BE2C (cell line): ENCODE data around the gene NTMT2.

Experiments used
- DNase-seq: peaks from one replicate; pipeline ENCODE4 v3.0.0-alpha.2; 2020
- H3K27me3 ChIP-seq: fragments of 250-450 bp; sonication (Bioruptor Pico); 2 replicates; pipeline ENCODE4 v1.5.1; 2020; ENCODE audit warnings: mild to moderate bottlenecking
- H3K36me3 ChIP-seq: fragments of 250-450 bp; sonication (Bioruptor Pico); 2 replicates; pipeline ENCODE4 v1.5.1; 2020; ENCODE audit warnings: mild to moderate bottlenecking
- H3K4me1 ChIP-seq: fragments of 250-450 bp; sonication (Bioruptor Pico); 2 replicates; pipeline ENCODE4 v1.5.1; 2020
- H3K4me3 ChIP-seq: 2 replicates; pipeline ENCODE4 v1.5.1; 2011; ENCODE audit warnings: low read depth, low read length
- H3K9me3 ChIP-seq: fragments of 250-450 bp; sonication (Bioruptor Pico); 2 replicates; pipeline ENCODE4 v1.5.1; 2020
- TF ChIP-seq, protein P1 (sequence below): IDR thresholded peaks from 2 replicates; pipeline ENCODE4 v1.5.1; 2012; ENCODE audit warnings: mild to moderate bottlenecking, low read depth, low read length

The NTMT2 gene

DNA sequence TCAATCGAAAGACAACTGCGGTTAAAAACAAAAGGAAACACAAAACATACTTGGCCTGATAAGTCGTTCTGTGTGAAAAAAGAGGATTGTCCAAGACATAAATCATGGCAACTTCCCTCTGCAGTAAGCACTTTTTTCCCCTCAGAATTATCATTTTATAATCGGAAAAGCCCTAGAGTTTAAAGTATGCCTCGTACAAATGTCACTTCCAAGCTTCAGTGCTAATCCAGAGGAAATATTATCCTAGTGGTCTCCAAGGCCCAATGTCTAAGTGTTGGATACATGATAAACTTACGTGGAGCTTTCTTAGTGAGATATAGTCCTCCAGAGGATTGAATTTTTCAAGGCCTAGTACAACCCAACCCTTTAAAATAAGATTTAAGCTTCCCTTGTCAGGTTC lies 11.2 kb upstream of the NTMT2 start:
- no peaks in the 10 kb centered on the region for H3K9me3 ChIP-seq
- H3K4me1 ChIP-seq, result no peaks in the 10 kb centered on the region
- no peaks in the 10 kb centered on the region for H3K36me3 ChIP-seq
- no peak overlapping the region for H3K4me3 ChIP-seq
- H3K27me3 ChIP-seq, result no peaks in the 10 kb centered on the region
- no peak for DNase-seq
- TF ChIP-seq, protein P1, sequence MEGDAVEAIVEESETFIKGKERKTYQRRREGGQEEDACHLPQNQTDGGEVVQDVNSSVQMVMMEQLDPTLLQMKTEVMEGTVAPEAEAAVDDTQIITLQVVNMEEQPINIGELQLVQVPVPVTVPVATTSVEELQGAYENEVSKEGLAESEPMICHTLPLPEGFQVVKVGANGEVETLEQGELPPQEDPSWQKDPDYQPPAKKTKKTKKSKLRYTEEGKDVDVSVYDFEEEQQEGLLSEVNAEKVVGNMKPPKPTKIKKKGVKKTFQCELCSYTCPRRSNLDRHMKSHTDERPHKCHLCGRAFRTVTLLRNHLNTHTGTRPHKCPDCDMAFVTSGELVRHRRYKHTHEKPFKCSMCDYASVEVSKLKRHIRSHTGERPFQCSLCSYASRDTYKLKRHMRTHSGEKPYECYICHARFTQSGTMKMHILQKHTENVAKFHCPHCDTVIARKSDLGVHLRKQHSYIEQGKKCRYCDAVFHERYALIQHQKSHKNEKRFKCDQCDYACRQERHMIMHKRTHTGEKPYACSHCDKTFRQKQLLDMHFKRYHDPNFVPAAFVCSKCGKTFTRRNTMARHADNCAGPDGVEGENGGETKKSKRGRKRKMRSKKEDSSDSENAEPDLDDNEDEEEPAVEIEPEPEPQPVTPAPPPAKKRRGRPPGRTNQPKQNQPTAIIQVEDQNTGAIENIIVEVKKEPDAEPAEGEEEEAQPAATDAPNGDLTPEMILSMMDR, result no peak

DNA sequence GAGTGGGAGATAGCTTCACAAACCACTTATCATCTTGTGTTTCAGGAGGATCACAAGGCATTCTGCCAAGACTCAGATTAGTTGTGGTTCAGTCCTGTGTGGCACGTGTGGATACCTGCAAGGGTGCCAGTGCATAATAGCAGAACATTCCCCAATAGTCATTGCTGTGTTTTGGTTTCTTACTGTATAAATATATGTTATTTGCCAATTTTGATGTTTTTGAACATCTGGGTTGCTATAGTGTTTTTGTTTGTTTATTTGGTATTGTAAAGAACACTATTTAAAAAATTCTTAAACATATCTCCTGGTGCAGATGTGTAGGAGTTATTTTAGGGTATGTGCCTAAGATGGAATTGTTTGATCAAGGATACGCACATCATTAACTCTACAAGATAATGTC lies 5.4 kb upstream of the NTMT2 start:
- Histone ChIP-seq H3K4me3 (no peak overlapping the region), H3K27me3 (no peaks in the 10 kb centered on the region), H3K9me3 (no peaks in the 10 kb centered on the region), H3K36me3 (no peaks in the 10 kb centered on the region), H3K4me1 (no peaks in the 10 kb centered on the region)
- DNase-seq, result no peak
- TF ChIP-seq, protein P1, result no peak

DNA sequence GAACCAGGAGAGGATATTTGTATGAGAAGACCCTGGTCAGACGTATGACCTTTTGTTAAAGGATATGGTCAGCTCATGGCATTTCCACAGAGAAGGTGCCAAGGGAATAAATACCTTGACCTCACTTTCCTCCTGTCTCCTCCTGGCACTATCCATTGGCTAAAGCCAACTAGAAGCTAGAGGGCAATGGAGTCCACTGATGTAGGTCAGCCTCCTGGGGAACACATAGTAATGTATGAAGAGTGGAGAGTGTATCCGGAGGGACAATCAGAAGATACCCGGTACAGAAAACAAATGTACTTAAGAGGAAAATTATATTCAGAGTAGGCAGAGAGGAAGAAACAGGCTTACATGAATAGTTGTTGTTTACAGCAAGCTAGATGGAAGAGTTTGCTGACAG lies 698 bp upstream of the NTMT2 start:
- Histone ChIP-seq H3K27me3 (no peaks in the 10 kb centered on the region), H3K4me1 (no peaks in the 10 kb centered on the region), H3K36me3 (no peaks in the 10 kb centered on the region), H3K4me3 (no peak overlapping the region), H3K9me3 (no peaks in the 10 kb centered on the region)
- DNase-seq, result no peak
- TF ChIP-seq, protein P1, result no peak

DNA sequence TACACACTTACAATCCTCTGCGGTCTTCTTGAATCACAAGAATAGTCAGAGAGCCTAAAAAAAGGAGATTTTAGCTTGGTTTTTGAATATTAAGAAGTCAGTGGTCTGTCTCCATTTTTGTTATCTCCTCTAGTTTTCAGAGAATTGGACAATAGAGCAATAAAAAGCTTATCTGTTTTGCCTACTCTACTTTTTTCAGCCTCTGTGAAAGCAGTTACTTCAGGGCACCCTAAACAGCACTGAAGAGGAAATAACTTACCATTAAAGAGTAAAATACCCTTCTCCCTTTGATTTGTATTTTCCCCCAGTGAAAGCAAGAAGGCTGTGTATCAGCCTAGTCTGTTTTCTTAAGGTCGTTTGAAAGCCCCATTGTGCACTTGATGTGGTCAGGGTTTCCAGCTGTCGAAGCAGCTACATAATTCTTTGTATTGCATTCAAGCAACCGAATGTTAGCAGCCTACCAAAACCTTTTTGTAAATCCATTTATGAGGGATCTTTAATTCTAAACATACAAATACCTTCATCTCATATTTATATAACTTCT lies 1.0 kb downstream of the NTMT2 start:
- H3K4me1 ChIP-seq, result no peaks in the 10 kb centered on the region
- no peak overlapping the region for H3K4me3 ChIP-seq
- TF ChIP-seq, protein P1, result no peak
- H3K27me3 ChIP-seq, result no peaks in the 10 kb centered on the region
- H3K36me3 ChIP-seq, result no peaks in the 10 kb centered on the region
- DNase-seq, result no peak
- no peaks in the 10 kb centered on the region for H3K9me3 ChIP-seq

DNA sequence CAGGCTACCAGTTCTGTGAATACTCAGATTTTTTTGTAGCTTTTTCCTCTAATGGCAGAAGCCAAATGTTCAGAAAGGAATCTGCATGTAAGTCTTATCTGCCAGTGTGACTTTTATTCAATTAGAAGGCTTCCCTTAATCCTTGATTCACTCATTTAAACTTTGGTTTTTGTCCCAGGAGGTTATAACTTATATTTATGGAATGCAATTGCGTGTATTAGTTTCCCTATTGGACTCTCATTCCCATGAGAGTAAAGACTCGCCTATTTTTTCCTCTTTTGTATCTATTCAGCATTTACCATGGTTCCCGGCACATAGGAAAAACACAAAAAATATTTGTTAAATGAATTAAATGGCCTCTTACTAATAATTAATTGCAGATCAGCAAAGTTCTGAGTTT lies 3.5 kb downstream of the NTMT2 start:
- no peak overlapping the region for H3K4me3 ChIP-seq
- no peaks in the 10 kb centered on the region for H3K4me1 ChIP-seq
- H3K9me3 ChIP-seq, result no peaks in the 10 kb centered on the region
- DNase-seq, result no peak
- TF ChIP-seq, protein P1, result no peak
- no peaks in the 10 kb centered on the region for H3K36me3 ChIP-seq
- no peaks in the 10 kb centered on the region for H3K27me3 ChIP-seq

DNA sequence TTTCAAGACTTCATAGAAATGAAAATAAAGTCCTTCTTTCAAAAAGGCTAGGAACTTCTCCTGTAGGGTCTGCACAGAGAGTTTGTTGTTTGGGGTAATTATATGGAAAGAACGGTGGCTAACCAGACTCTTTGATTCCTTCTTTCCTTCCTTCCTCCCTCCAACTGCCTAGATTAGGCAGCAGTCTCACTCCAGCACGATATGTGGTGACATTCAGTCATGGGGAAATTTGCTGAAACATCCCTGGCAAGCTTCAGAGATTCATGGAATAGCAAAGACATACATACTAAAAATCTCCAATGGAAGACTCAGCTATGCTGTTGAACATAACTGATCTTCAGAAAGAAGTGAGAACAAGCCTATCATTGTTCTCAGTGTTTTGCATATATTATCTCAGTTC lies 4.3 kb downstream of the NTMT2 start:
- H3K4me3 ChIP-seq, result no peak overlapping the region
- TF ChIP-seq, protein P1, result no peak
- no peaks in the 10 kb centered on the region for H3K4me1 ChIP-seq
- no peaks in the 10 kb centered on the region for H3K27me3 ChIP-seq
- DNase-seq, result no peak
- no peaks in the 10 kb centered on the region for H3K36me3 ChIP-seq
- no peaks in the 10 kb centered on the region for H3K9me3 ChIP-seq
